HepG2 (cell line): Measurements from ENCODE around the gene LCLAT1. TPM values are rescaled to one million over a fixed set of nuclear protein-coding genes. Genes with fewer than 3 reads are reported as not detected.
A peak's percentile ranks its signal among the peaks of the same experiment; 100 is the strongest.

Experiments used
- BCL6 ChIP-seq: IDR thresholded peaks from 2 replicates; pipeline ENCODE4 v1.6.1; 2016; ENCODE audit warnings: missing genetic modification reagents, missing compliant biosample characterization
- CCDC6 ChIP-seq: sonication (generic); formaldehyde crosslinking; IDR thresholded peaks from 2 replicates; pipeline ENCODE4 v1.8.1; 2022; ENCODE audit warnings: mild to moderate bottlenecking, missing genetic modification reagents, moderate library complexity
- DPF2 ChIP-seq: sonication (generic); formaldehyde crosslinking; IDR thresholded peaks from 2 replicates; pipeline ENCODE4 v1.4.0; 2020; ENCODE audit warnings: mild to moderate bottlenecking, low read depth, missing genetic modification reagents, borderline replicate concordance
- ELF3 ChIP-seq: IDR thresholded peaks from 2 replicates; pipeline ENCODE4 v1.6.1; 2016; ENCODE audit warnings: missing genetic modification reagents, missing compliant biosample characterization
- HDAC2 ChIP-seq: sonication (generic); formaldehyde crosslinking; IDR thresholded peaks from 2 replicates; pipeline ENCODE4 v1.4.0; 2020; ENCODE audit warnings: missing genetic modification reagents
- IKZF4 ChIP-seq: sonication (generic); formaldehyde crosslinking; IDR thresholded peaks from 2 replicates; pipeline ENCODE4 v1.5.1; 2020; ENCODE audit warnings: borderline replicate concordance, mild to moderate bottlenecking, low read depth, missing genetic modification reagents; ENCODE audit errors: not compliant biosample characterization
- NPAS2 ChIP-seq: sonication (generic); formaldehyde crosslinking; IDR thresholded peaks from 2 replicates; pipeline ENCODE4 v1.8.0; 2022; ENCODE audit warnings: mild to moderate bottlenecking, missing genetic modification reagents, borderline replicate concordance
- PRMT3 ChIP-seq: sonication (generic); formaldehyde crosslinking; IDR thresholded peaks from 2 replicates; pipeline ENCODE4 v1.8.1; 2022; ENCODE audit warnings: low read depth, mild to moderate bottlenecking, moderate library complexity, missing genetic modification reagents, borderline replicate concordance
- SMARCC2 ChIP-seq: fragments of 450-650 bp; IDR thresholded peaks from 2 replicates; pipeline ENCODE4 v1.6.1; 2017; ENCODE audit warnings: antibody characterized with exemption, mild to moderate bottlenecking
- SOX5 ChIP-seq: IDR thresholded peaks from 2 replicates; pipeline ENCODE4 v1.6.1; 2016; ENCODE audit warnings: borderline replicate concordance
- ZFP82 ChIP-seq: sonication (generic); formaldehyde crosslinking; IDR thresholded peaks from 2 replicates; pipeline ENCODE4 v1.5.1; 2020; ENCODE audit warnings: mild to moderate bottlenecking, missing genetic modification reagents, borderline replicate concordance
- ZKSCAN5 ChIP-seq: sonication (generic); formaldehyde crosslinking; IDR thresholded peaks from 2 replicates; pipeline ENCODE4 v1.5.1; 2020; ENCODE audit warnings: mild to moderate bottlenecking, missing genetic modification reagents
- ZNF644 ChIP-seq: IDR thresholded peaks from 2 replicates; pipeline ENCODE4 v1.6.1; 2016; ENCODE audit warnings: low read depth
- ZNF775 ChIP-seq: sonication (generic); formaldehyde crosslinking; IDR thresholded peaks from 2 replicates; pipeline ENCODE4 v1.4.0; 2020; ENCODE audit warnings: missing genetic modification reagents, mild to moderate bottlenecking, moderate library complexity, borderline replicate concordance
- ZNF878 ChIP-seq: sonication (generic); formaldehyde crosslinking; IDR thresholded peaks from 2 replicates; pipeline ENCODE4 v1.8.1; 2023; ENCODE audit warnings: mild to moderate bottlenecking, missing genetic modification reagents, moderate library complexity
- polyA plus RNA-seq, 8 experiments: library from polyadenylated mRNA; depleted of rRNA in 3 of 8; stranded (reverse) in 7 of 8; unstranded in 1 of 8; fragments of >200 nt; fragmentation: Illumina TruSeq in 4 of 8; extraction: Trizol in 4 of 8; gene quantifications; 2 replicates each; pipeline versions ENCODE4 v1.2.1 to v1.2.3, GENCODE V29; 2011 to 2016; ENCODE audit warnings: low read depth in 4 of 8, missing spikeins in 1 of 8, mixed read lengths in 1 of 8; ENCODE audit not compliant: insufficient read depth in 1 of 8
- total RNA-seq, 5 experiments: library from RNA; depleted of rRNA; stranded (reverse); fragments of >200 nt; fragmentation: Illumina TruSeq; extraction: Trizol; gene quantifications; 2 replicates each; pipeline ENCODE4 v1.2.3, GENCODE V29; 2016; ENCODE audit warnings: low read depth in 1 of 5
- TF ChIP-seq, protein P1 (sequence below): sonication (generic); formaldehyde crosslinking; IDR thresholded peaks from 2 replicates; pipeline ENCODE4 v1.9.0; 2021; ENCODE audit warnings: missing genetic modification reagents, mild to moderate bottlenecking, borderline replicate concordance
- TF ChIP-seq, protein P2 (sequence below): sonication (generic); formaldehyde crosslinking; IDR thresholded peaks from 2 replicates; pipeline ENCODE4 v1.8.0; 2022; ENCODE audit warnings: mild to moderate bottlenecking, missing genetic modification reagents
- TF ChIP-seq, protein P3 (sequence below): sonication (generic); formaldehyde crosslinking; IDR thresholded peaks from 2 replicates; pipeline ENCODE4 v1.4.0; 2020; ENCODE audit warnings: missing genetic modification reagents, mild to moderate bottlenecking, borderline replicate concordance

The LCLAT1 gene
- total and polyA plus RNA-seq, 2 of the 13 experiments (the other 11 are each of a cell fraction or from before 2014, with no cell fraction given), result 18.0 to 28.0 TPM

DNA sequence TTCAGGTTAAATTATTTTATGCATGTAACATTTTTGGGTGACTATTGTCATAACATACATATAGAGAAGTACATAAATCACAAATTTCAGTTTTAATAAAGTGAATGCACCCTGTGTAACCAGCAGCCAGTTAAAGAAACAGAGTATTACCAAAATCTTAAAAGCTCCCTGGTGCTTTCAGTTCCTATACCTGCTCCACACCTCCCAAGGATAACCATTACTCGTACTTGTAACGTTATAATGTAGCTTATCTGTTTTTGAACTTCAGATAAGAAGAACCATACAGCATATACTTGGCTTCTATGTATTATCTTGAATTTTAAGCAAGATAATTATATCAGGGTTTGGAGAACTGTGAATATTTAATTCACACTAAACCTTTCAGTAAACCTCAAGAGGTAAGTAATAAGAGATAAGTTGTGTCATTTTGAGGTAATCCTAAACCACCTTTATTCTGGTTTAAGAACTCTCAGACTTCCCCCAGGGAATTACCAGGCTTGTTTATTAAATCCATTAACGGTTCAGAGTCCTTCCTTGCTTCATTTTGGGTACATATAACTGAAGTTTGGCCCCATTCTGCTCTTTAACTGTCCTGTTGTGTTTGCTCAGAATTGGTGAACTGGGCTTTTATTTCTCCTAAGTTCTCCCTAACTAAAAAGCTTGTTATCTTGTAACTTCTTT is 58.6 kb downstream of the LCLAT1 start (continued):
- TF ChIP-seq, protein P1, sequence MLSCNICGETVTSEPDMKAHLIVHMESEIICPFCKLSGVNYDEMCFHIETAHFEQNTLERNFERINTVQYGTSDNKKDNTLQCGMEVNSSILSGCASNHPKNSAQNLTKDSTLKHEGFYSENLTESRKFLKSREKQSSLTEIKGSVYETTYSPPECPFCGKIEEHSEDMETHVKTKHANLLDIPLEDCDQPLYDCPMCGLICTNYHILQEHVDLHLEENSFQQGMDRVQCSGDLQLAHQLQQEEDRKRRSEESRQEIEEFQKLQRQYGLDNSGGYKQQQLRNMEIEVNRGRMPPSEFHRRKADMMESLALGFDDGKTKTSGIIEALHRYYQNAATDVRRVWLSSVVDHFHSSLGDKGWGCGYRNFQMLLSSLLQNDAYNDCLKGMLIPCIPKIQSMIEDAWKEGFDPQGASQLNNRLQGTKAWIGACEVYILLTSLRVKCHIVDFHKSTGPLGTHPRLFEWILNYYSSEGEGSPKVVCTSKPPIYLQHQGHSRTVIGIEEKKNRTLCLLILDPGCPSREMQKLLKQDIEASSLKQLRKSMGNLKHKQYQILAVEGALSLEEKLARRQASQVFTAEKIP, result no peak
- TF ChIP-seq SMARCC2, result no peak
- TF ChIP-seq SOX5 (CRISPR knock-in tag), result peak; percentile 48
- TF ChIP-seq ZNF878 (CRISPR knock-in tag), result no peak
- peak; percentile 37; the same call in 1 of the 2 replicates for TF ChIP-seq ELF3 (CRISPR knock-in tag)
- TF ChIP-seq ZFP82 (CRISPR knock-in tag), result no peak
- TF ChIP-seq, protein P2, sequence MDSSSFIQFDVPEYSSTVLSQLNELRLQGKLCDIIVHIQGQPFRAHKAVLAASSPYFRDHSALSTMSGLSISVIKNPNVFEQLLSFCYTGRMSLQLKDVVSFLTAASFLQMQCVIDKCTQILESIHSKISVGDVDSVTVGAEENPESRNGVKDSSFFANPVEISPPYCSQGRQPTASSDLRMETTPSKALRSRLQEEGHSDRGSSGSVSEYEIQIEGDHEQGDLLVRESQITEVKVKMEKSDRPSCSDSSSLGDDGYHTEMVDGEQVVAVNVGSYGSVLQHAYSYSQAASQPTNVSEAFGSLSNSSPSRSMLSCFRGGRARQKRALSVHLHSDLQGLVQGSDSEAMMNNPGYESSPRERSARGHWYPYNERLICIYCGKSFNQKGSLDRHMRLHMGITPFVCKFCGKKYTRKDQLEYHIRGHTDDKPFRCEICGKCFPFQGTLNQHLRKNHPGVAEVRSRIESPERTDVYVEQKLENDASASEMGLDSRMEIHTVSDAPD (CRISPR knock-in tag), result 0 out of 2 replicates have a peak, but pooled peaks have one; percentile 27
- TF ChIP-seq CCDC6 (CRISPR knock-in tag), result no peak
- TF ChIP-seq BCL6 (CRISPR knock-in tag), result no peak
- TF ChIP-seq DPF2 (CRISPR knock-in tag), result peak; percentile 63
- TF ChIP-seq NPAS2, result no peak
- TF ChIP-seq ZKSCAN5, result no peak
- peak; percentile 99 for TF ChIP-seq ZNF775 (CRISPR knock-in tag)
- TF ChIP-seq HDAC2 (CRISPR knock-in tag), result peak; percentile 56; the same call in 1 of the 2 replicates
- no peak for TF ChIP-seq PRMT3 (CRISPR knock-in tag)
- TF ChIP-seq, protein P3, sequence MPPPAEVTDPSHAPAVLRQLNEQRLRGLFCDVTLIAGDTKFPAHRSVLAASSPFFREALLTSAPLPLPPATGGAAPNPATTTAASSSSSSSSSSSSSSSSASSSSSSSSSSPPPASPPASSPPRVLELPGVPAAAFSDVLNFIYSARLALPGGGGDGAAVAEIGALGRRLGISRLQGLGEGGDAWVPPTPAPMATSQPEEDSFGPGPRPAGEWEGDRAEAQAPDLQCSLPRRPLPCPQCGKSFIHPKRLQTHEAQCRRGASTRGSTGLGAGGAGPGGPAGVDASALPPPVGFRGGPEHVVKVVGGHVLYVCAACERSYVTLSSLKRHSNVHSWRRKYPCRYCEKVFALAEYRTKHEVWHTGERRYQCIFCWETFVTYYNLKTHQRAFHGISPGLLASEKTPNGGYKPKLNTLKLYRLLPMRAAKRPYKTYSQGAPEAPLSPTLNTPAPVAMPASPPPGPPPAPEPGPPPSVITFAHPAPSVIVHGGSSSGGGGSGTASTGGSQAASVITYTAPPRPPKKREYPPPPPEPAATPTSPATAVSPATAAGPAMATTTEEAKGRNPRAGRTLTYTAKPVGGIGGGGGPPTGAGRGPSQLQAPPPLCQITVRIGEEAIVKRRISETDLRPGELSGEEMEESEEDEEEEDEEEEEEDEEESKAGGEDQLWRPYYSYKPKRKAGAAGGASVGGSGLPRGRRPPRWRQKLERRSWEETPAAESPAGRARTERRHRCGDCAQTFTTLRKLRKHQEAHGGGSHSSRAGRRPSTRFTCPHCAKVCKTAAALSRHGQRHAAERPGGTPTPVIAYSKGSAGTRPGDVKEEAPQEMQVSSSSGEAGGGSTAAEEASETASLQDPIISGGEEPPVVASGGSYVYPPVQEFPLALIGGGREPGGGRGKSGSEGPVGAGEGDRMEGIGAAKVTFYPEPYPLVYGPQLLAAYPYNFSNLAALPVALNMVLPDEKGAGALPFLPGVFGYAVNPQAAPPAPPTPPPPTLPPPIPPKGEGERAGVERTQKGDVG (CRISPR knock-in tag), result no peak
- TF ChIP-seq IKZF4, result no peak
- 0 out of 2 replicates have a peak, but pooled peaks have one; percentile 39 for TF ChIP-seq ZNF644 (CRISPR knock-in tag)
